ELF-1 (cell line): Measurements from ENCODE around the gene AHSG.

Experiments used
- DNase-seq: peaks from one replicate; pipeline ENCODE4 v3.0.0-alpha.2; 2016; ENCODE audit warnings: low read depth, low spot score

The AHSG gene

DNA sequence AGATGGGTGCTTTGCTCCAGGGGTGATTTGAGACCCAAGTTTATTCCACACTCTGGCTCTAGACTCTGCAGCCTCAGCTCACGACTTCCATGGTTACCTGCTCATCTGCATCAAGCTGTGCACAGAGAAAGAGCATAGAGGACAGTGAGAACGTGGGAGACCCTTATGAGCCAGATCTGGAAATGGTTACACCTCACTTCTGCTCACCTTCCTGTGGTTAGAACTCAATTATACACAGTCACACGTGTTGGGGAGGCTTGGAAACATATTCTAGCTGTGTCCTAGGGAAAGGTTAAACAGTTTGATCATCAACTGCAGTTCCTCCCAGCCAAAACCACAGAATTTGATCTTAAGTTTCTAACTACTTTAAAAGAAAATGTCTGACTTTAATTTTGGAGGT, 29.2 kb downstream of the AHSG start:
- no peak for DNase-seq

DNA sequence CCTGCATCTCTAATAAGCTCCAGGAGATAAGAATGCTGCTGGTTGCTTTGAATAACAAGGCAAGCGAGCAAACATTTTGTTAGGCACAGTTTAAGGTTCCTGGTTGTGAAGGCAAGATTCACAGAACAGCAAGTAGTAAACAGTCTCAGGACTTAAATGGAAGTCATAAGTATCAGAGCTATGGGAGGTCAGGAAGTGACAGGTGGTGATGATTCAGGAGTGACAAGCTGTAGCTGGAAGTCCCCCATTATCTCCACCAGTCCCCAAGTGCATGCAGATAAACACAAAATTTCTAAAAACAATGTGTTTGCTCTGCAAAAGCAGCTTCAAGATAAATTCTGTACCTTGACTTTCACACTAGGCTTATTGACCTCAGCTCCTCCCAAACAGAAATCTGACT, 30.6 kb downstream of the AHSG start:
- DNase-seq, result no peak

DNA sequence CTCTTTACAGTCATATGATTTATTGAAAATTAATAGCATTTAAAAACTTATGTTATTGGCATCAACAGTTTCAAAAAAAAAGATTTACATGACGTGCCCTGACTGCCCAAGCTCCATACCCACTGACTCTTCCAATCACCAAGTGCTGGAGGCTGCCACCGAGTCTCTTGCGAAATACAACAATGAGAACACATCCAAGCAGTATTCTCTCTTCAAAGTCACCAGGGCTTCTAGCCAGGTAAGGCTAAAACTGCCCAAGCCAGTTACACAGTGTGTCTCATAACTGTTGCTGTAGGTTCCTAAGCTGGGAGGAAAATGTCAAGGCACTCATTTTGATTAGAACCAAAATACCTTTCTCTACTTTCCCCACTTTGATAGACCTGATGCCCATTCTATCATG, 31.8 kb downstream of the AHSG start:
- no peak for DNase-seq

DNA sequence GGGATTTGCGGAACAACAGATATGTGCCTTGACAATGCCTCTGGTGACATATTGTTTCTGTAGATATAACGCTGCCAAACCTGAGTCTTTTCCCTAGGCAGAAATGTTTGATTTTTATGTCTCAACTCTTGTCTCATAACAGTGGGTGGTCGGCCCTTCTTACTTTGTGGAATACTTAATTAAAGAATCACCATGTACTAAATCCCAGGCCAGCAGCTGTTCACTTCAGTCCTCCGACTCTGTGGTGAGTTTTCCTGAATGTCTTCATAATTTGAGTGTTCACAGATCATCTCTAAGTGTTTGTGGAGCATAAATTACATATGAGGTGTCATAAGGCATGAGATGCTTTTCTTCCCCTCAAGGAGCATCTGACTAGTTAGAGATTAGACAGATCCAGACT, 33.2 kb downstream of the AHSG start:
- no peak for DNase-seq

DNA sequence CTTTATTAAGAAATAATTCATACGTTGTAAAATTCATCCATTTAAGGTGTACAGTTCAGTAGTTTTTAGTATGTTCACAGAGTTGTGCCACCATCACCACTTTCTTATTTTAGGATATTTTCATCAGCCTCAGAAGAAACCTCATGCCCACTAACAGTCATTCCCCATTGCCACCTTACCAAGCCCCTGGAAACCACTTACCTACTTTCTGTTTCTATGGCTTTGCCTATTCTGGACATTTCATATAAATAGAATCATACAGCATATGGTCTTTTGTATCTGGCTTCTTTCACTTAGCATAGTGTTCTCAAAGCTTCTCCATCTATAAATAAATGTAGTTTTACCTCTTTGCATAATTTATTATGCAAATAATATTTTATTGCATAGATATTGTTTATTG, 34.0 kb downstream of the AHSG start:
- DNase-seq, result no peak

DNA sequence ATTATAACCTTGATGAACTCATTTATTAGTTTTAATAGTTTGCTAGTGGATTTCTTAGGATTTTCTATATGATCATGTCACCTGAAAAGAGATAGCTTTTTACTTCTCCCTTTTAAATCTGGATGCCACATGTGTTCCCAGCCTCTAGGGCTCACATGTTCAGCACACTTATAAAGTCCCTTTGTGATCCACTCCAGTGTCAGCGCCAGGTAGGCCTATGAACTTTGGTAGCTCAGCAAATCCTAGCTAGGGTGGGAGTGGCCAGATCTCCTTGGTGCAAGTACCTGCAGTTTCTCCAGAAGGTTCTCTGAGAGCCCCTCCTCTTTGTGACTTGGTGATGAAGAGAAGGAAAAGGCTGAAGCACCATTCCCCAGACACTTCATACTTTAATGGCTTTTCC, 36.0 kb downstream of the AHSG start:
- DNase-seq, result no peak

DNA sequence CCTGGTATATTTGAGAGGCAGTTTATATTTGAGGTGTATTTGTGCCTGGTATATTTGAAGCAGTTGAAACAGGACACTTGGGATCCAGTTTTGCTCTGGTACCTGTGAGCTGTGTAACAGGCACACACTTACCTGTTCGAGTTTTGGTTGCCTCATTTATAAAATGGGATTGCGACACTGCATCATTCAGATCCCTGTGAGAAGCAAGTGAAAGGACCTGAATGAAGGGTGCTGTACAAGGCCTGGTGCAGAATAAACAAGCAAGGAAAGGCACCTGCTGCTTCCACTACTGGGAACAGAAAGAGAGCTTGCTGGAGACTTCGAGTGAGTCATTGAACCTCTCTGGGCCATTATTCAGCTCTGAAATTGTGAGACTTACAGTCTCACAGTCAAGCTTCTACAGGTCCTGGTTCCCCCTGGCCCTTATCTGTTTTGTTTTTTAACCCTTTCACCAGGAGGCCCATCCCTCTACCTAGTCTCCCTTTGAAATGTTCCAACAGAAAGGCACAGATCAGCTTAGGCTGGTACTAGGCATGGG, 38.9 kb downstream of the AHSG start:
- no peak for DNase-seq

DNA sequence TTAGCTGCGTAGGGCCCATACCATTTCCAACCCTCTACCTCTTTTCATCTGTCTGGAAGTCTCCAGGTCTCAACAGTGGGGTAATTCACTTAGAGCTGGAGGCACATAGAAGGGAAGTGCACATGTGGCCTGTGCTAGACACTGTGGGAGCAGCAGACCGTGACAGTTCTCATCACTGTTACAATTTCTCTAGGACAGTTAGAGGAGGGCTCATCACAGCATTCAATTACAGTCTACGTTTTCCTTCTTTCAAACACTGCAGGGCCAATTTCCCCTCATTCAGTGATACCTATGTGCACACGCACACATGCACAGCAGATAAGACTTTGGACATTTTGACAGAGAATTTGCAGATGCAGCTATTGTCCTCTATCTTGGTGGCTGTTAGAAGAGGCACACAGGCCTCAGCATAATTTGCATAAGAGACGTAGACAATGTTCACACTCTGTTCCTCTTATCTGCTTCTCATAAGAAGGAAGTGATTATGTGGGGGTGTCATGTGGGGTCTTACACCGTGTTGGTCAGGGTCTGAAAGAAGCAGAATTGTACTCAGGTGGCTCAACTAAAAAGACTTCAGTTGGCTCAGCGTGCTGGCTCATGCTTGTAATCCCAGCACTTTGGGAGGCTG, 40.3 kb downstream of the AHSG start:
- no peak for DNase-seq

DNA sequence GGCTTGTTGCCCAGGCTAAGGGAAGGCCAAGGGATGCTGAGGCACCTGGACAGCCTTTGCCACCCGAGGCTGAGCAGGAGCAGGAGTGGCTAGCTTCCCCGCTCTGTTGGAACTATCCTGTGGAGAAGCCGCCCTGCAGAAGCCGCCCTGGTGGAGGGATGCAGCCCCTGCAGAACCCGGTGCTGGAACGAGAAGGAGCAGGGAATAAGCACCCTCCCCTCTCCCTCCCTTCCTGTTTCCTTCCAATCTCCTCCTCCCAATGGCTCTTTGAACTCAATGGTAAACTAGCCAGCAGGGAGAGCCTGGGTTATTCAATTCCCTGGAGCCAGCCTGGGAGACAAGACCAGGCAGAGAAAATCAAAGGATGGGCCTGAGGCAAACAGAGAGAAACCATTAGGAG, 41.1 kb downstream of the AHSG start:
- peak; percentile 87 for DNase-seq

DNA sequence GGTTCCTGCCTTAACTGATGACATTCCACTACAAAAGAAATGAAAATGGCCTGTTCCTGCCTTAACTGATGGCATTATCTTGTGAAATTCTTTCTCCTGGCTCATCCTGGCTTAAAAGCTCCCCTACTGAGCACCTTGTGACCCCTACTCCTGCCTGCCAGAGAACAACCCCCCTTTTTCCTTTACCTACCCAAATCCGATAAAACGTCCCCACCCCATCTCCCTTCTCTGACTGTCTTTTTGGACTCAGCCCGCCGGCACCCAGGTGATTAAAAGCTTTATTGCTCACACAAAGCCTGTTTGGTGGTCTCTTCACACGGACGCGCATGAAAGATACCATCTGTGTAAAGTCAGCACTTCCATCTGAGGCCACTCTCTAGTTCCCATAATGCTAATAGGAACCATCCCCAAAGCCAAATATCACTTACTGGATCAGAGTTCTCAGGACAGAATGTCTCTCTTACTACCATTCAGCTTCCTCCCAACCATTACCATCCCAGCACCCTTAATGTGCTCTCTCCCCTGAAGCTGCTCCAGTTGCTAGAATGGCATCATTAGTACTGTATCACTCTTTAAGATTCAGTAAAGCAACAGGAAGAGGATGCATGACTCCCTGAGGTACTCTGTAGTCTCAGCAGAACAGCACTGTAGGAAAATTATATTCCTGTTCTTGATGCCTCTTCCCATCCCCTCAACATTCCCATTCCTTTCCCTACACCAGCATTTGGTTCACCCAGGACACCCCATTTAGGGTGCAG, 50.7 kb downstream of the AHSG start:
- DNase-seq, result no peak

DNA sequence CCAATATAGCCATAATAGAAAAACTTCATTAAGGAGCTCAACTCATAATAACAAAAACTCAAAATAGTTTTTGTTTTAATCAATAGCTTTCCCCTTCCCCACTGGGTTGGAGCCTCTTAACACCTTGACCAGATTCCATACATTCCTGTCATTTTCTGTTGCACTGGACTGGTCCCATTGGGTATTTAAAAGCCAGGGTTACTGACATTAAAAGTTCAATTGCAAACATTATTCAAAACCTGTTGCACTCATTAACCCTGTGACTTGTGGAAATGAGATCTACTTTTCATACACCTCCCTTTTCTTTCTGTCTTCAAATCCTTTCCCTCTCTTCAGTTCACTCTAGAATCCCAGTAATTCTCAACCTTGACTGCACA, 51.2 kb downstream of the AHSG start:
- DNase-seq, result no peak

DNA sequence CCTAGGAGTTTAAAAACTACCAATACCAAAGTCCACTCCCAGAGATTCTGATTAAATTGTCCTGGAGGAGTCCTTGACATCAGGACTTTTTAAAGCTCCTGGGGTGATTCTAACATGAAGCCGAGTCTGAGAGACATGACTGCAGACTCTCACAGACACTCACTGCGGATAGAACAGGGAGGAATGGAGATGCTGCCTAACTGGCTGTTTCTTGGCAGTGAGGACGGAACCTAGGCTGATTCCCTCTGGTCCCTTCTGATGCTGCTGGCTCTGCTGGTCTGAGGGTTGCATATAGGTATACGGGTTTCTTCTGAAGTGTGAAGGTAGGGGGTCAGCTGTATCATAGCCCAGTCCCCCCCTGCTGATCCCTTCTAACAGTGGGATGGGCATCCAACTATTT, 51.6 kb downstream of the AHSG start:
- DNase-seq, result no peak

DNA sequence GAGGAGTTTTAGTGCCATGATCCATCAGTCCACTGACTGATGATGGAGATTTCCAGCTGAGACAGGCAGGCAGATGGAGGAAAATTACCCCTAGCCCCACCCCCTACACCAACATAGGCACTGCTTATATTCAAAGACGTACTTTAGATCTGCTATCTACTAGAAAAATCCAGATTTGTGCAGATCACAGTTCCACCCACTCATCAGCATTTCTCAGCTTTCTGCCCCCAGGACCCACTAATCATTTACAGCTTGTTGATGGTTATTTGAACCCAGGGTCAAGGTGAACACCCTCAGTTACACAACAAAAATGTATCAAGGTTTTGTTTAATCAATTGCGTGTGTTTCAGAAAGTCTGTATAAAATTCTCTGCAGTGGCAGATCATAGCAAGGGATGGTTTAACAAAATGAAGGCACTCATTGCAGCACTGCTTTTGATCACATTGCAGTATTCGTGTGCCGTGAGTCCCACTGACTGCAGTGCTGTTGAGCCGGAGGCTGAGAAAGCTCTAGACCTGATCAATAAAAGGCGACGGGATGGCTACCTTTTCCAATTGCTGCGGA, 52.8 kb downstream of the AHSG start, which contains the start of gene HRG:
Gene HRG, plus strand, starts transcription at position 390 of the 564 bp plus-strand sequence. Its CDS starts 18 bp downstream, at position 408.
- DNase-seq, result no peak

DNA sequence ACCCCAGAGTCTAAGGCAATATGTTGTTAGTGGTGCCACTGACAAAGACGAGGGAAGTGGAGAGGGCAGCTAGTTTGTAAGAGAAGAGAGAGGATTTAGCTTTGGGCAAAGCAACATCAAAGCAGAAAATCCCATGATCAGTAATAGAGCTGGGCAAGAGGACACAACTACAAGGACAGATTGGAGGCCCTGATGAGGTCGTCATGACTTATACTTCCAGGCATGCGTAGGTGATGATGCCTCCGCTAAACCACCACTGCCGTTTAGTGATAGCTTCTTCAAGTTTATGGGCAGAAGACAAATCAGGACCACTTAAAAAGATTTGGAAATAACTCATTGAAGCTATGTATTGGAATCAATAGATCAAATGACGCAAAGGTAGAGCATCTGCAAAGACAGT, 55.6 kb downstream of the AHSG start:
- DNase-seq, result no peak

DNA sequence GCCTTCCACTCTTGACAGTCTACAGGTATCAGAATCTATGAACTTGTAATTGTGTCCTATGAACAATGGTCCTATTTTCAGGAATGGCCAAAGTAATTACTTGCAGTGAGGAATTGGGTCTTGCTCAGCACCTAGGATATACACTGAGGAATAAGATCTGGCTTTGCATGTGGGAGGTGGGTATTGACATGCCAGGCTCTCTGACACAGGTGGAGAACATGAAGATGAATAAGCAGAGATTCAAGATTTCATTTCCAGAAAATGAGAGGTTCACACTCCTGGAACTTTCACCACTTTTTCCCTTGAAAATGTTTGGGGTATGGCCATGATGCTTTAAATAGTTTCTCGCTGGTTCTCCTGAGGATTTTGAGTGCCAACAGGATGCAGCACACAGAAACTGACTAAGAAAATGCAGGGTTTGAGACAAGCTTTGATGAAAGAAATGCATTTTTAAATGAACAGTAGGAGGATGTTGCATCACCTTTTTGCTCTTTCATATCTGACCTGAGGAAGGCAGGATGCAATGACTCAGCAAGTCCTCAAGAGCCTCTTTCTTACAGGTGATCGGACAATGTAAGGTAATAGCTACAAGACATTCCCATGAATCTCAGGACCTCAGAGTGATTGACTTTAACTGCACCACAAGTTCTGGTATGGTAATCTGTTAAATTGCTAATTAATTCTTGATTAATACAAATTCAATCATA, 56.7 kb downstream of the AHSG start:
- DNase-seq, result no peak

DNA sequence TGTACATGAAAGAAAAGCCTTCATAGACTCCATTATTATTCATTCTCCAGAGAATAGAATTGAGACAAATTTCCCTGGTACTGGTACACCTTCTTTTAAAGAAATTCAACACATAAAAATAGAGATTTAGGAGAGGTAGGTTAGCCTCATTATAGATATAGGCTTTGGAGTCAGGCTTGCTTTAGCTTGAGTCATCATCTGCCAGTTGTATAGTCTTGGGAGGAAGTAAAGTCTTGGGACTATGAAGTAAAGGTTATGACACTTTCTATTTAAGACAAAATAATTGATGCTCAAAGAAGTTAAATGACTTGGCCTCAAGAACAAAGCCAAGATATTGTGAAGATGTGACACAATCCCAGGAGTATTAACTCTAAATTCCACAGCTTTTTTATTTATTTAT, 57.3 kb downstream of the AHSG start:
- DNase-seq, result no peak
